ENCODE data around the gene SLC25A34. TPM values are rescaled to one million over a fixed set of nuclear protein-coding genes. Genes with fewer than 3 reads are reported as not detected.
A peak's percentile ranks its signal among the peaks of the same experiment; 100 is the strongest.

Gene SLC25A34
- total and polyA plus RNA-seq, 2 of the 13 experiments (the other 11 are each of a cell fraction or from before 2014, with no cell fraction given), result 0.13 to 0.18 TPM

DNA sequence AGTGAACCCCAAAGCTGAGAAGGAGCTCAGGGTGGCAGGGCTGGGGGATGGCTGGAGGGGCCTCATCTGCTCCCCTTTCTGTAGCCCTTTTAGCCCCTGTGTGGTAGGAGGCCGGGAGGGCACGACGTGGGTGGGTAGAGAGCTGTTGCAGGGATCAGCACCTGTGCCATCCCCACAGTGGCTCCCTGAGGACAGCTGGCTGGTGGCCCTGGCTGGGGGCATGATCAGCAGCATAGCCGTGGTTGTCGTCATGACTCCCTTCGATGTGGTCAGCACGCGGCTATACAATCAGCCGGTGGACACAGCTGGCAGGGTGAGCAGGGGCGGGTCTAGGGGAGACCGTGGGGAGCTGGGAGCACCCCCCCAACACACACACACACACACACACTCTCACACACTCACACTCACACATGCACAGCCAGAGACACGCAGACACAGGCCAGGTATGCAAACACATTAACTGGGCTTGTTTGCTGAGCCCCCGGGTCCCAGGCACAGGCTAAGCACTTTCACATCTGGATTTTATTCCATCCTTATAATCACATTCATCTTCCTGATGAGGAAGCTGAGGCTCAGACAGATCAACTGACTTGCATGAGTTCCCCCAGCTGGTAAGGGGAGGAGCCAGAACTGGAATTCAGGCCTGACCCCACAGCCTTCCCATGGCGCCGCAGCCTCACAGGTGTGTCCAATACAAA lies 2.5 kb downstream of the SLC25A34 start (continued):
- TF ChIP-seq, protein P1, sequence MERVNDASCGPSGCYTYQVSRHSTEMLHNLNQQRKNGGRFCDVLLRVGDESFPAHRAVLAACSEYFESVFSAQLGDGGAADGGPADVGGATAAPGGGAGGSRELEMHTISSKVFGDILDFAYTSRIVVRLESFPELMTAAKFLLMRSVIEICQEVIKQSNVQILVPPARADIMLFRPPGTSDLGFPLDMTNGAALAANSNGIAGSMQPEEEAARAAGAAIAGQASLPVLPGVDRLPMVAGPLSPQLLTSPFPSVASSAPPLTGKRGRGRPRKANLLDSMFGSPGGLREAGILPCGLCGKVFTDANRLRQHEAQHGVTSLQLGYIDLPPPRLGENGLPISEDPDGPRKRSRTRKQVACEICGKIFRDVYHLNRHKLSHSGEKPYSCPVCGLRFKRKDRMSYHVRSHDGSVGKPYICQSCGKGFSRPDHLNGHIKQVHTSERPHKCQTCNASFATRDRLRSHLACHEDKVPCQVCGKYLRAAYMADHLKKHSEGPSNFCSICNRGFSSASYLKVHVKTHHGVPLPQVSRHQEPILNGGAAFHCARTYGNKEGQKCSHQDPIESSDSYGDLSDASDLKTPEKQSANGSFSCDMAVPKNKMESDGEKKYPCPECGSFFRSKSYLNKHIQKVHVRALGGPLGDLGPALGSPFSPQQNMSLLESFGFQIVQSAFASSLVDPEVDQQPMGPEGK (CRISPR knock-in tag; IDR thresholded peaks at IDR 0.05), result no peak

DNA sequence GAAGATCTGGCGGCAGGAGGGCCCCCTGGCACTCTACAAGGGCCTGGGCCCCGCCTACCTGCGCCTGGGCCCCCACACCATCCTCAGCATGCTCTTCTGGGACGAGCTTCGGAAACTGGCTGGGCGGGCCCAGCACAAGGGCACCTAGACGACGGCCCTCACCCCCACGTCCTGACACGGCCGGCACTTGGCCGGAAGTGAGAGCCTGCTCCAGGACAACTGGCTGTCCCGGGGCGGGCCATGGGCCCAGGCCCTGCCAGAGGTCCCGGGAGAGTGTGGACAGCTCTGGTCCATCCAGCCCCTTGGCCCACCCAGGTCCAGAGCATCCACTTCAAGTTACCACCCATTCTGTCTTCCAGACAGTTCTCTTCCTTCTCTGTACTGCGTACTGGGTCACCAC lies 3.2 kb downstream of the SLC25A34 start:
- ChIA-PET CTCF (ENCODE audit: low intra/inter-chr PET ratio, low total read pairs) (interaction anchor here (1.0 kb wide), 1 partner anchor 144 kb away, joined by 3 read pairs; no protein-coding TSS in a partner anchor), POLR2A (interaction anchor here (1.4 kb wide), 1 partner anchor 121 kb away, joined by 4 read pairs; no protein-coding TSS in a partner anchor)
- no peaks in the 10 kb centered on the region for H3K79me2 ChIP-seq (ENCODE audit: insufficient read depth, low read length)
- no peaks in the 10 kb centered on the region for H3K36me3 ChIP-seq (replicated peaks in 1 of 2; ENCODE audit: control insufficient read depth in 1 of 2, insufficient read depth in 2 of 2, low read length in 2 of 2)
- ATAC-seq, result no peak
- in situ Hi-C loops (cut with HindIII; ENCODE audit: extremely low pct_ligation_motif_present, low pct_unique_long_range_greater_than_20kb), result no loop called here
- no peak overlapping the region for H2AFZ ChIP-seq (ENCODE audit: low read length)
- H3K9ac ChIP-seq (ENCODE audit: insufficient read depth, low read depth, low read length), result no peak overlapping the region
- 84% methylated on average over 3 of the region's 16 CpGs for WGBS (ENCODE audit: low lambda C conversion rate)
- FAIRE-seq, result no peak
- H3K4me1 ChIP-seq (ENCODE audit: insufficient read depth, low read length), result peaks cover 89% of the 10 kb centered on the region
- peak overlapping the region; percentile 62 for H3K4me2 ChIP-seq (ENCODE audit: low read depth, low read length)
- H3K4me3 ChIP-seq (replicated peaks in 1 of 3; ENCODE audit: insufficient read depth in 1 of 3, low read depth in 2 of 3, low read length in 3 of 3), result peak overlapping the region in 1 of 3 experiments; percentile 49; a peak in 1 of 6 replicates
- H3K27ac ChIP-seq (ENCODE audit: extremely low read length, insufficient read depth, low read length), result no peak overlapping the region
- no peaks in the 10 kb centered on the region for H3K27me3 ChIP-seq (ENCODE audit: control insufficient read depth in 1 of 2, insufficient read depth in 2 of 2, low read length in 2 of 2)
- H4K20me1 ChIP-seq (ENCODE audit: insufficient read depth, low read length), result no peaks in the 10 kb centered on the region
- no peak for DNase-seq (ENCODE audit: low spot score)
- H3K9me3 ChIP-seq (ENCODE audit: low read length), result no peaks in the 10 kb centered on the region
- intact Hi-C loops (cut with micrococcal nuclease; ENCODE audit: unreplicated experiment), result loop anchor here (5.0 kb wide), 1 partner anchor 142 kb away; no protein-coding TSS in a partner anchor
- BruUV-seq (replicated peaks), result no TSS peak
- TF ChIP-seq EED (CRISPR knock-in tag; IDR thresholded peaks at IDR 0.05), result no peak
- TF ChIP-seq, protein P2, sequence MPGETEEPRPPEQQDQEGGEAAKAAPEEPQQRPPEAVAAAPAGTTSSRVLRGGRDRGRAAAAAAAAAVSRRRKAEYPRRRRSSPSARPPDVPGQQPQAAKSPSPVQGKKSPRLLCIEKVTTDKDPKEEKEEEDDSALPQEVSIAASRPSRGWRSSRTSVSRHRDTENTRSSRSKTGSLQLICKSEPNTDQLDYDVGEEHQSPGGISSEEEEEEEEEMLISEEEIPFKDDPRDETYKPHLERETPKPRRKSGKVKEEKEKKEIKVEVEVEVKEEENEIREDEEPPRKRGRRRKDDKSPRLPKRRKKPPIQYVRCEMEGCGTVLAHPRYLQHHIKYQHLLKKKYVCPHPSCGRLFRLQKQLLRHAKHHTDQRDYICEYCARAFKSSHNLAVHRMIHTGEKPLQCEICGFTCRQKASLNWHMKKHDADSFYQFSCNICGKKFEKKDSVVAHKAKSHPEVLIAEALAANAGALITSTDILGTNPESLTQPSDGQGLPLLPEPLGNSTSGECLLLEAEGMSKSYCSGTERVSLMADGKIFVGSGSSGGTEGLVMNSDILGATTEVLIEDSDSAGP (CRISPR knock-in tag; IDR thresholded peaks at IDR 0.05; ENCODE audit: borderline replicate concordance), result peak; percentile 9; the same call in 1 of the 2 replicates
- 0 out of 2 replicates have a peak, but pooled peaks have one; percentile 36 for TF ChIP-seq ZSCAN21 (CRISPR knock-in tag; IDR thresholded peaks at IDR 0.05; ENCODE audit: borderline replicate concordance)
- TF ChIP-seq HNRNPL (IDR thresholded peaks at IDR 0.05; ENCODE audit: low read depth, low read length), result 0 out of 2 replicates have a peak, but pooled peaks have one; percentile 18
- TF ChIP-seq ZNF496 (CRISPR knock-in tag; IDR thresholded peaks at IDR 0.05; ENCODE audit: insufficient replicate concordance), result no peak
- TF ChIP-seq ZFY (CRISPR knock-in tag; IDR thresholded peaks at IDR 0.05), result 0 out of 2 replicates have a peak, but pooled peaks have one; percentile 38
- no peak for TF ChIP-seq ZNF292 (CRISPR knock-in tag; IDR thresholded peaks at IDR 0.05; ENCODE audit: borderline replicate concordance, low read depth)
- TF ChIP-seq, protein P3, sequence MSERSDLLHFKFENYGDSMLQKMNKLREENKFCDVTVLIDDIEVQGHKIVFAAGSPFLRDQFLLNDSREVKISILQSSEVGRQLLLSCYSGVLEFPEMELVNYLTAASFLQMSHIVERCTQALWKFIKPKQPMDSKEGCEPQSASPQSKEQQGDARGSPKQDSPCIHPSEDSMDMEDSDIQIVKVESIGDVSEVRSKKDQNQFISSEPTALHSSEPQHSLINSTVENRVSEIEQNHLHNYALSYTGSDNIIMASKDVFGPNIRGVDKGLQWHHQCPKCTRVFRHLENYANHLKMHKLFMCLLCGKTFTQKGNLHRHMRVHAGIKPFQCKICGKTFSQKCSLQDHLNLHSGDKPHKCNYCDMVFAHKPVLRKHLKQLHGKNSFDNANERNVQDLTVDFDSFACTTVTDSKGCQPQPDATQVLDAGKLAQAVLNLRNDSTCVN (CRISPR knock-in tag; IDR thresholded peaks at IDR 0.05; ENCODE audit: borderline replicate concordance), result no peak
- TF ChIP-seq SAP130 (CRISPR knock-in tag; IDR thresholded peaks at IDR 0.05; ENCODE audit: low read depth), result peak; percentile 16; the same call in 1 of the 2 replicates
- TF ChIP-seq PAF1 (CRISPR knock-in tag; IDR thresholded peaks at IDR 0.05), result no peak
- no peak for TF ChIP-seq ZNF660 (CRISPR knock-in tag; IDR thresholded peaks at IDR 0.05; ENCODE audit: borderline replicate concordance, low read depth)
- TF ChIP-seq, protein P4, sequence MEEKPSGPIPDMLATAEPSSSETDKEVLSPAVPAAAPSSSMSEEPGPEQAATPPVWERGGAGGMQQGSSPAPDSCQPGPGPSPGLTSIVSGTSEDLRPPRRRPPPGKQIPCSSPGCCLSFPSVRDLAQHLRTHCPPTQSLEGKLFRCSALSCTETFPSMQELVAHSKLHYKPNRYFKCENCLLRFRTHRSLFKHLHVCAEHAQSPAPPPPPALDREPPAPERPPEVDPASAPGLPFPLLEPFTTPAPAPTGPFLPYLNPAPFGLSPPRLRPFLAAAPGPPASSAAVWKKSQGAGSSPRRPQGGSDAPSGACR (CRISPR knock-in tag; IDR thresholded peaks at IDR 0.05), result no peak
- TF ChIP-seq KDM5A (IDR thresholded peaks at IDR 0.05; ENCODE audit: borderline replicate concordance, low read length), result no peak
